K562 (cell line): ENCODE results near the gene ZNF487. TPM values are rescaled to one million over a fixed set of nuclear protein-coding genes. Genes with fewer than 3 reads are reported as not detected.

Experiments used
- ATAC-seq: fragments of 200-7000 bp; cut with Tn5 transposase; 3 replicates; pipeline ENCODE4 v1.9.1; 2020; ENCODE audit warnings: moderate library complexity
- BruUV-seq: library from RNA; stranded (reverse); fragments of 400-500 nt; replicated peaks from 2 replicates; lab custom pipeline; 2021; lab: Mats Ljungman, UMichigan
- CTCF ChIA-PET: fragments of 300-600 bp; formaldehyde crosslinking; extraction: SDS; loops from one replicate; lab custom pipeline; 2021; ENCODE audit warnings: low intra/inter-chr PET ratio; lab: Yijun Ruan, JAX
- POLR2A ChIA-PET: fragments of 300-600, 350-650 bp; sonication (Branson Sonifier 250); formaldehyde crosslinking; extraction: SDS; loops from one replicate; lab custom pipeline; 2021; ENCODE audit warnings: antibody characterized with exemption, inconsistent platforms; lab: Yijun Ruan, JAX
- DNase-seq, 4 experiments: peaks; one replicate each; pipeline versions ENCODE4 v3.0.0 to v3.0.0-alpha.2; 2011 to 2018; ENCODE audit warnings: low spot score in 3 of 4, mixed read lengths in 3 of 4; ENCODE audit errors: extremely low read depth in 1 of 4
- FAIRE-seq: peaks from 2 replicates; lab custom pipeline; 2011; peaks lifted over from hg19 to GRCh38; lab: Jason Lieb, UNC
- H2AFZ ChIP-seq: 2 replicates; pipeline ENCODE4 v1.6.0; 2011; ENCODE audit warnings: low read depth, low read length, control low read depth, inconsistent platforms
- H3K27ac ChIP-seq: fragments of 200-600 bp; 3 replicates; pipeline ENCODE4 v1.8.0; 2011; ENCODE audit warnings: low read depth, mild to moderate bottlenecking, control low read depth, inconsistent platforms, low read length, moderate library complexity, mixed read lengths; ENCODE audit errors: extremely low read depth
- H3K27me3 ChIP-seq, 2 experiments: fragments of 300-600 bp in 1 of 2; 2 replicates in 1 of 2; 3 replicates in 1 of 2; pipeline versions ENCODE4 v1.6.0 to v1.8.0; 2011; ENCODE audit warnings: inconsistent platforms in 2 of 2, low read length in 2 of 2, mild to moderate bottlenecking in 1 of 2, mixed read lengths in 1 of 2, moderate library complexity in 1 of 2; ENCODE audit not compliant: control insufficient read depth in 2 of 2, insufficient read depth in 2 of 2
- H3K36me3 ChIP-seq: fragments of 300-600 bp; 3 replicates; pipeline ENCODE4 v1.8.0; 2011; ENCODE audit warnings: mild to moderate bottlenecking, low read length, inconsistent platforms; ENCODE audit not compliant: control insufficient read depth, insufficient read depth
- H3K4me1 ChIP-seq, 2 experiments: fragments of 200-600 bp in 1 of 2; replicated peaks in 1 of 2; 2 replicates in 1 of 2; 3 replicates in 1 of 2; pipeline versions ENCODE4 v1.5.1 to v1.8.0; 2011; ENCODE audit warnings: inconsistent platforms in 2 of 2, low read length in 2 of 2, mild to moderate bottlenecking in 1 of 2, mixed read lengths in 1 of 2, moderate library complexity in 1 of 2; ENCODE audit not compliant: control insufficient read depth in 2 of 2, insufficient read depth in 2 of 2
- H3K4me2 ChIP-seq: 2 replicates; pipeline ENCODE4 v1.6.1; 2011; ENCODE audit warnings: low read length, control low read depth, inconsistent platforms, mixed read lengths; ENCODE audit not compliant: insufficient read depth
- H3K4me3 ChIP-seq: fragments of 200-600 bp; sonication (generic), shearing (Covaris generic); 2 replicates; pipeline ENCODE4 v1.5.1; 2016; ENCODE audit warnings: control low read depth, inconsistent platforms
- H3K79me2 ChIP-seq: fragments of 200-600 bp; 3 replicates; pipeline ENCODE4 v1.8.0; 2011; ENCODE audit warnings: low read length, inconsistent platforms; ENCODE audit not compliant: control insufficient read depth, insufficient read depth
- H3K9ac ChIP-seq, 2 experiments: 2 replicates each; pipeline versions ENCODE4 v1.6.0 to v1.6.1; 2011; ENCODE audit warnings: low read depth in 2 of 2, low read length in 2 of 2, control low read depth in 1 of 2, inconsistent platforms in 1 of 2, mild to moderate bottlenecking in 1 of 2, mixed read lengths in 1 of 2; ENCODE audit not compliant: insufficient read depth in 1 of 2
- H3K9me1 ChIP-seq: one replicate; pipeline ENCODE4 v1.6.0; 2011; ENCODE audit warnings: inconsistent platforms, mild to moderate bottlenecking, low read length, moderate library complexity; ENCODE audit not compliant: control insufficient read depth, insufficient read depth
- H3K9me3 ChIP-seq: replicated peaks from 2 replicates; pipeline ENCODE4 v1.5.1; 2011; ENCODE audit warnings: low read depth, low read length, inconsistent platforms; ENCODE audit not compliant: control insufficient read depth, insufficient read depth
- H4K20me1 ChIP-seq: replicated peaks from 2 replicates; pipeline ENCODE4 v1.6.1; 2011; ENCODE audit warnings: low read length, inconsistent platforms, mixed read lengths; ENCODE audit not compliant: control insufficient read depth, insufficient read depth
- CEBPG ChIP-seq, 3 experiments: fragments of 200-800 bp in 1 of 3; sonication (Bioruptor generic) in 1 of 3; sonication (generic) in 1 of 3; formaldehyde crosslinking in 1 of 3; IDR thresholded peaks in 2 of 3; conservative IDR thresholded peaks in 1 of 3; 2 replicates each; pipeline versions ENCODE4 v1.6.1 to v1.8.0; 2016 to 2022; ENCODE audit warnings: missing compliant biosample characterization in 2 of 3, missing genetic modification characterization in 2 of 3, mild to moderate bottlenecking in 1 of 3, missing genetic modification reagents in 1 of 3
- KDM1A ChIP-seq, 2 experiments: fragments of 450-650 bp; IDR thresholded peaks; 2 replicates each; pipeline ENCODE4 v1.6.1; 2016; ENCODE audit warnings: mild to moderate bottlenecking in 2 of 2
- MTA2 ChIP-seq: fragments of 450-650 bp; IDR thresholded peaks from 2 replicates; pipeline ENCODE4 v1.6.1; 2016; ENCODE audit warnings: low read depth
- RFX1 ChIP-seq: fragments of 450-650 bp; IDR thresholded peaks from 2 replicates; pipeline ENCODE4 v1.6.1; 2016; ENCODE audit warnings: mild to moderate bottlenecking, moderate library complexity
- TEAD2 ChIP-seq: fragments of 450-650 bp; IDR thresholded peaks from 2 replicates; pipeline ENCODE4 v1.6.1; 2016; ENCODE audit warnings: missing genetic modification characterization, control low read depth, missing compliant biosample characterization
- TOE1 ChIP-seq, 2 experiments: fragments of 450-650 bp in 1 of 2; sonication (generic) in 1 of 2; formaldehyde crosslinking in 1 of 2; IDR thresholded peaks; 2 replicates each; pipeline versions ENCODE4 v1.7.1 to v1.8.0; 2016 to 2022; ENCODE audit warnings: borderline replicate concordance in 2 of 2, mild to moderate bottlenecking in 2 of 2, antibody characterized with exemption in 1 of 2, inconsistent platforms in 1 of 2, low read depth in 1 of 2, missing genetic modification reagents in 1 of 2, moderate library complexity in 1 of 2
- ZKSCAN3 ChIP-seq: fragments of 250-450 bp; sonication (Bioruptor Pico); IDR thresholded peaks from 2 replicates; pipeline ENCODE4 v1.4.0; 2020
- ZNF23 ChIP-seq: fragments of 250-450 bp; sonication (Bioruptor Pico); IDR thresholded peaks from 2 replicates; pipeline ENCODE4 v1.4.0; 2020; ENCODE audit warnings: mild to moderate bottlenecking
- ZNF740 ChIP-seq, 3 experiments: fragments of 200-800 bp in 1 of 3; sonication (Bioruptor generic) in 1 of 3; sonication (generic) in 1 of 3; formaldehyde crosslinking in 1 of 3; IDR thresholded peaks; 2 replicates each; pipeline versions ENCODE4 v1.6.1 to v1.8.0; 2016 to 2022; ENCODE audit warnings: mild to moderate bottlenecking in 2 of 3, missing compliant biosample characterization in 2 of 3, missing genetic modification characterization in 2 of 3, missing genetic modification reagents in 1 of 3
- WGBS: fragments of 100-300 bp; shearing (Covaris generic); methylation state at CpG from one replicate; pipeline ENCODE4 v1.1.6; 2016; ENCODE audit warnings: low coverage, mixed read lengths; ENCODE audit not compliant: insufficient coverage; ENCODE audit errors: missing lambda C conversion rate; 5-methylcytosine and 5-hydroxymethylcytosine counted together
- in situ Hi-C: fragments of 300-500 bp; cut with MboI; formaldehyde crosslinking; loops from 4 replicates; pipeline ENCODE4 v1.15.0; 2018; ENCODE audit warnings: inconsistent platforms, mixed read lengths
- intact Hi-C: fragments of 100-400 bp; cut with micrococcal nuclease; formaldehyde crosslinking; loops from 2 replicates; pipeline ENCODE4 v1.14.2; 2022
- polyA plus RNA-seq, 8 experiments: library from polyadenylated mRNA; depleted of rRNA in 4 of 8; stranded (reverse) in 5 of 8; unstranded in 3 of 8; fragments of >200 nt; fragmentation: Nextera tagmentation in 2 of 8; fragmentation: Illumina TruSeq in 1 of 8; extraction: Ambion mirVana in 2 of 8; extraction: Trizol in 1 of 8; gene quantifications; 2 replicates each; pipeline versions ENCODE4 v1.2.1 to v1.2.3, GENCODE V29; 2011 to 2014; ENCODE audit warnings: inconsistent platforms in 1 of 8, missing spikeins in 1 of 8
- total RNA-seq, 7 experiments: library from RNA; depleted of rRNA in 6 of 7; stranded (reverse); fragments of >200 nt in 6 of 7; fragmentation: Illumina TruSeq in 2 of 7; extraction: Trizol in 2 of 7; gene quantifications; 2 replicates each; pipeline versions ENCODE4 v1.2.1 to v1.2.3, GENCODE V29; 2011 to 2021; ENCODE audit warnings: low replicate concordance in 1 of 7
- TF ChIP-seq, protein P1 (sequence below), 3 experiments: fragments of 200-800 bp in 1 of 3; fragments of 250-450 bp in 1 of 3; fragments of 450-650 bp in 1 of 3; sonication (Bioruptor Pico) in 1 of 3; sonication (Bioruptor generic) in 1 of 3; formaldehyde crosslinking in 1 of 3; IDR thresholded peaks; 2 replicates each; pipeline versions ENCODE4 v1.6.1 to v1.8.0; 2016 to 2022; ENCODE audit warnings: mild to moderate bottlenecking in 2 of 3, missing genetic modification characterization in 2 of 3, missing compliant biosample characterization in 1 of 3, moderate library complexity in 1 of 3

Gene ZNF487
- total and polyA plus RNA-seq, 9 of the 15 experiments (the other 6 are each of a cell fraction or from before 2014, with no cell fraction given), result 1.9 to 6.5 (median 4.2) TPM

DNA sequence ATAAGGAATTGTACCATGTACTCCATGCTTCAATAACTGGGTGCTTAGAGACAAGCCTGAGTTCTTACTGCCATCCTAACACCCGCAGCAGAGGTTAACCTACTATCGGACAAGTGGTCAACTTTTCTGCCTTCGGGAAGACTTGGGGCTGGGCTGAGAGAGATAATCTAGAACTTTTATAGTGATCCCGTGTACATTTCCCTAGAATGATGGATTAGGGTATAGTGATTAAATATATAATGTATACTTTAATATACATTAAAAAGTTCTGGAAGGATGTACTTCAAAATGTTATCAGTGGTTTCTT lies 15.8 kb upstream of the ZNF487 start:
- H3K79me2 ChIP-seq, result no peaks in the 10 kb centered on the region; the same call in 2 of the 3 replicates
- H3K27me3 ChIP-seq, result no peaks in the 10 kb centered on the region
- H3K4me1 ChIP-seq, result peaks cover 39 to 53% of the 10 kb centered on the region in 2 experiments
- peak overlapping the region; percentile 53 for H2AFZ ChIP-seq
- no peaks in the 10 kb centered on the region for H3K9me1 ChIP-seq
- ChIA-PET POLR2A (interaction anchor here (0.6 to 1.7 kb wide), 3 partner anchors 11 to 15 kb away, joined by 3 to 7 read pairs (median 3); partner anchors contain the start of gene ZNF487), CTCF (no interaction called here)
- H3K36me3 ChIP-seq, result no peaks in the 10 kb centered on the region
- H4K20me1 ChIP-seq, result no peaks in the 10 kb centered on the region
- DNase-seq (no peak), FAIRE-seq (no peak), ATAC-seq (no peak)
- in situ Hi-C loops, result no loop called here
- H3K27ac ChIP-seq, result peak overlapping the region; percentile 85
- H3K4me2 ChIP-seq, result peak overlapping the region; percentile 68
- peak overlapping the region; percentile 13; the same call in 1 of the 2 replicates for H3K4me3 ChIP-seq
- peak overlapping the region in 1 of 2 experiments; percentile 70; a peak in 3 of 4 replicates for H3K9ac ChIP-seq
- 38% methylated on average over 4 of the region's 4 CpGs for WGBS
- H3K9me3 ChIP-seq, result no peaks in the 10 kb centered on the region
- BruUV-seq, result no TSS peak
- intact Hi-C loops, result no loop called here
- TF ChIP-seq TEAD2 (tag), result 0 out of 2 replicates have a peak, but pooled peaks have one; percentile 1
- no peak for TF ChIP-seq ZNF740 (CRISPR knock-in tag; IDR thresholded peaks at IDR 0.05)
- 0 out of 4 replicates have a peak, but pooled peaks of 1 of the 2 experiments have one; percentile 1 for TF ChIP-seq ZNF740 (tag; IDR thresholded peaks at IDR 0.05)
- TF ChIP-seq CEBPG (CRISPR knock-in tag; IDR thresholded peaks at IDR 0.05), result no peak
- TF ChIP-seq CEBPG (tag; conservative IDR thresholded peaks at IDR 0.05 in 1 of 2, IDR thresholded peaks at IDR 0.05 in 1 of 2), result peak in 1 of 2 experiments; percentile 22; a peak in 1 of 4 replicates
- peak; percentile 5; the same call in 1 of the 2 replicates for TF ChIP-seq TOE1 (IDR thresholded peaks at IDR 0.05; ENCODE audit: borderline replicate concordance)
- TF ChIP-seq TOE1 (CRISPR knock-in tag; IDR thresholded peaks at IDR 0.05; ENCODE audit: borderline replicate concordance, low read depth), result no peak
- TF ChIP-seq RFX1, result 0 out of 2 replicates have a peak, but pooled peaks have one; percentile 18
- no peak for TF ChIP-seq ZNF23 (CRISPR knock-in tag)
- no peak for TF ChIP-seq MTA2
- 0 out of 4 replicates have a peak, but pooled peaks of 1 of the 2 experiments have one; percentile 26 for TF ChIP-seq KDM1A (IDR thresholded peaks at IDR 0.05)
- no peak for TF ChIP-seq ZKSCAN3 (CRISPR knock-in tag)
- TF ChIP-seq, protein P1, sequence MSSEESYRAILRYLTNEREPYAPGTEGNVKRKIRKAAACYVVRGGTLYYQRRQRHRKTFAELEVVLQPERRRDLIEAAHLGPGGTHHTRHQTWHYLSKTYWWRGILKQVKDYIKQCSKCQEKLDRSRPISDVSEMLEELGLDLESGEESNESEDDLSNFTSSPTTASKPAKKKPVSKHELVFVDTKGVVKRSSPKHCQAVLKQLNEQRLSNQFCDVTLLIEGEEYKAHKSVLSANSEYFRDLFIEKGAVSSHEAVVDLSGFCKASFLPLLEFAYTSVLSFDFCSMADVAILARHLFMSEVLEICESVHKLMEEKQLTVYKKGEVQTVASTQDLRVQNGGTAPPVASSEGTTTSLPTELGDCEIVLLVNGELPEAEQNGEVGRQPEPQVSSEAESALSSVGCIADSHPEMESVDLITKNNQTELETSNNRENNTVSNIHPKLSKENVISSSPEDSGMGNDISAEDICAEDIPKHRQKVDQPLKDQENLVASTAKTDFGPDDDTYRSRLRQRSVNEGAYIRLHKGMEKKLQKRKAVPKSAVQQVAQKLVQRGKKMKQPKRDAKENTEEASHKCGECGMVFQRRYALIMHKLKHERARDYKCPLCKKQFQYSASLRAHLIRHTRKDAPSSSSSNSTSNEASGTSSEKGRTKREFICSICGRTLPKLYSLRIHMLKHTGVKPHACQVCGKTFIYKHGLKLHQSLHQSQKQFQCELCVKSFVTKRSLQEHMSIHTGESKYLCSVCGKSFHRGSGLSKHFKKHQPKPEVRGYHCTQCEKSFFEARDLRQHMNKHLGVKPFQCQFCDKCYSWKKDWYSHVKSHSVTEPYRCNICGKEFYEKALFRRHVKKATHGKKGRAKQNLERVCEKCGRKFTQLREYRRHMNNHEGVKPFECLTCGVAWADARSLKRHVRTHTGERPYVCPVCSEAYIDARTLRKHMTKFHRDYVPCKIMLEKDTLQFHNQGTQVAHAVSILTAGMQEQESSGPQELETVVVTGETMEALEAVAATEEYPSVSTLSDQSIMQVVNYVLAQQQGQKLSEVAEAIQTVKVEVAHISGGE (CRISPR knock-in tag; IDR thresholded peaks at IDR 0.05), result peak in 1 of 3 experiments; percentile 53; a peak in 2 of 6 replicates
